GM12878 (cell line): ENCODE data around the gene SNX13. TPM values are rescaled to one million over a fixed set of nuclear protein-coding genes. Genes with fewer than 3 reads are reported as not detected.

Experiments
- ATAC-seq: fragments of 200-7000 bp; cut with Tn5 transposase; 3 replicates; pipeline ENCODE4 v1.9.1; 2020; ENCODE audit warnings: mild to moderate bottlenecking, moderate library complexity
- BruUV-seq: library from RNA; stranded (reverse); fragments of 400-500 nt; replicated peaks from 2 replicates; lab custom pipeline; 2021; lab: Mats Ljungman, UMichigan
- CTCF ChIA-PET: fragments of 300-600 bp; sonication (Branson Sonifier 250); formaldehyde crosslinking; extraction: SDS; loops from one replicate; lab custom pipeline; 2021; ENCODE audit warnings: inconsistent platforms; lab: Yijun Ruan, JAX
- POLR2A ChIA-PET: fragments of 350-600 bp; formaldehyde crosslinking; extraction: SDS; loops from one replicate; lab custom pipeline; 2021; ENCODE audit warnings: inconsistent platforms; lab: Charles Lee
- RAD21 ChIA-PET: fragments of 300-600 bp; sonication (Branson Sonifier 250); formaldehyde crosslinking; loops from one replicate; lab custom pipeline; 2023; ENCODE audit warnings: antibody characterized with exemption; ENCODE audit not compliant: unreplicated experiment; lab: Charles Lee
- SMC1A ChIA-PET: fragments of 300-600 bp; sonication (Branson Sonifier 250); formaldehyde crosslinking; loops from one replicate; lab custom pipeline; 2023; ENCODE audit not compliant: unreplicated experiment, uncharacterized antibody; lab: Charles Lee
- DNase-seq: peaks from one replicate; pipeline ENCODE4 v3.0.0-alpha.2; 2011; ENCODE audit warnings: low read depth, low spot score
- FAIRE-seq: peaks from 3 replicates; lab custom pipeline; 2011; peaks lifted over from hg19 to GRCh38; lab: Jason Lieb, UNC
- H2AFZ ChIP-seq: 2 replicates; pipeline ENCODE4 v1.6.0; 2011; ENCODE audit warnings: low read depth, low read length, control low read depth; ENCODE audit not compliant: control insufficient read depth
- H3K27ac ChIP-seq: 2 replicates; pipeline ENCODE4 v1.5.1; 2011; ENCODE audit warnings: control low read depth; ENCODE audit not compliant: control insufficient read depth, insufficient read depth
- H3K27me3 ChIP-seq, 2 experiments: replicated peaks in 1 of 2; 2 replicates each; pipeline versions ENCODE4 v1.6.0 to v1.6.1; 2011; ENCODE audit warnings: low read length in 1 of 2; ENCODE audit not compliant: control insufficient read depth in 2 of 2, insufficient read depth in 2 of 2
- H3K36me3 ChIP-seq, 2 experiments: 2 replicates each; pipeline ENCODE4 v1.5.1; 2011; ENCODE audit warnings: low read length in 1 of 2; ENCODE audit not compliant: control insufficient read depth in 2 of 2, insufficient read depth in 2 of 2
- H3K4me1 ChIP-seq: 2 replicates; pipeline ENCODE4 v1.6.1; 2011; ENCODE audit warnings: mild to moderate bottlenecking, low read length, moderate library complexity, mixed read lengths; ENCODE audit not compliant: control insufficient read depth, insufficient read depth
- H3K4me2 ChIP-seq: 2 replicates; pipeline ENCODE4 v1.6.0; 2011; ENCODE audit warnings: control low read depth; ENCODE audit not compliant: control insufficient read depth, insufficient read depth
- H3K4me3 ChIP-seq: fragments of 200-600 bp; sonication (generic); 2 replicates; pipeline ENCODE4 v1.5.1; 2016
- H3K79me2 ChIP-seq: 2 replicates; pipeline ENCODE4 v1.6.0; 2011; ENCODE audit warnings: low read length; ENCODE audit not compliant: control insufficient read depth, insufficient read depth
- H3K9ac ChIP-seq: 2 replicates; pipeline ENCODE4 v1.8.0; 2011; ENCODE audit warnings: low read length, control low read depth, mixed read lengths; ENCODE audit not compliant: control insufficient read depth, insufficient read depth
- H3K9me3 ChIP-seq: replicated peaks from 3 replicates; pipeline ENCODE4 v1.5.1; 2011; ENCODE audit warnings: mild to moderate bottlenecking, low read length; ENCODE audit not compliant: control insufficient read depth, insufficient read depth
- H4K20me1 ChIP-seq: 2 replicates; pipeline ENCODE4 v1.6.0; 2011; ENCODE audit not compliant: control insufficient read depth, insufficient read depth
- EED ChIP-seq: sonication (generic); IDR thresholded peaks from 2 replicates; pipeline ENCODE4 v1.6.1; 2016; ENCODE audit warnings: antibody characterized with exemption, low read depth
- EP300 ChIP-seq, 2 experiments: fragments of 150-350 bp in 1 of 2; IDR thresholded peaks; 2 replicates each; pipeline ENCODE4 v1.6.1; 2011 to 2012; ENCODE audit warnings: low read depth in 2 of 2, low read length in 2 of 2, borderline replicate concordance in 1 of 2, improper control_type of control experiment in 1 of 2, inconsistent platforms in 1 of 2; ENCODE audit not compliant: control insufficient read depth in 1 of 2
- GABPA ChIP-seq: IDR thresholded peaks from 2 replicates; pipeline ENCODE4 v1.6.1; 2014; ENCODE audit warnings: antibody characterized with exemption, low read depth, mild to moderate bottlenecking, inconsistent platforms
- MLLT1 ChIP-seq: fragments of 450-650 bp; IDR thresholded peaks from 2 replicates; pipeline ENCODE4 v1.6.1; 2016; ENCODE audit warnings: mild to moderate bottlenecking
- PML ChIP-seq: IDR thresholded peaks from 2 replicates; pipeline ENCODE4 v1.6.1; 2012; ENCODE audit warnings: low read length, inconsistent platforms
- USF2 ChIP-seq: IDR thresholded peaks from 2 replicates; pipeline ENCODE4 v1.6.1; 2011; ENCODE audit warnings: low read depth, low read length, improper control_type of control experiment, borderline replicate concordance
- ZNF274 ChIP-seq: IDR thresholded peaks from one replicate; pipeline ENCODE4 v1.8.0; 2011; ENCODE audit not compliant: insufficient read length, insufficient read depth
- ZNF384 ChIP-seq: IDR thresholded peaks from 2 replicates; pipeline ENCODE4 v1.6.1; 2012; ENCODE audit warnings: low read depth, mild to moderate bottlenecking, low read length, improper control_type of control experiment, borderline replicate concordance
- WGBS: methylation state at CpG from one replicate; pipeline ENCODE4 v1.1.6; 2016; ENCODE audit warnings: low lambda C conversion rate; ENCODE audit not compliant: insufficient replicate concordance, insufficient coverage; ENCODE audit errors: missing lambda C conversion rate; 5-methylcytosine and 5-hydroxymethylcytosine counted together
- in situ Hi-C: fragments of 300-500 bp; cut with MboI; formaldehyde crosslinking; loops from 9 replicates; pipeline ENCODE4 v1.14.3; 2018; ENCODE audit warnings: mixed read lengths
- intact Hi-C: fragments of 100-400 bp; cut with micrococcal nuclease; formaldehyde crosslinking; loops from one replicate; pipeline ENCODE4 v1.14.2; 2022; ENCODE audit not compliant: unreplicated experiment
- polyA plus RNA-seq, 11 experiments: library from polyadenylated mRNA; depleted of rRNA in 4 of 11; unstranded in 6 of 11; stranded (reverse) in 5 of 11; fragments of >200 nt; fragmentation: Nextera tagmentation in 4 of 11; fragmentation: Illumina TruSeq in 1 of 11; extraction: Ambion mirVana in 4 of 11; extraction: Trizol in 1 of 11; gene quantifications; 1 replicate in 1 of 11; 2 replicates in 10 of 11; pipeline versions ENCODE4 v1.2.1 to v1.2.3, GENCODE V29; 2011 to 2016; ENCODE audit warnings: inconsistent platforms in 2 of 11, missing spikeins in 2 of 11, low read depth in 1 of 11
- total RNA-seq, 4 experiments: library from RNA; depleted of rRNA in 3 of 4; stranded (reverse); fragments of >200 nt in 3 of 4; fragmentation: Illumina TruSeq in 1 of 4; extraction: Trizol in 1 of 4; gene quantifications; 2 replicates each; pipeline versions ENCODE4 v1.2.1 to v1.2.3, GENCODE V29; 2013 to 2021

SNX13 gene
- total and polyA plus RNA-seq, 10 of the 15 experiments (the other 5 are each of a cell fraction or from before 2014, with no cell fraction given), result 2.2 to 17.1 (median 11.9) TPM

GRCh38 chr7:17939211-17939605 lies 1.1 kb downstream of the SNX13 start:
- RAD21 ChIA-PET, result interaction anchor here (1.3 to 2.5 kb wide), 2 partner anchors 168 to 169 kb away, joined by 5 to 13 read pairs; no protein-coding TSS in a partner anchor
- POLR2A ChIA-PET, result no interaction called here

GRCh38 chr7:17937506-17938120 lies 2.7 kb downstream of the SNX13 start:
- BruUV-seq, result no TSS peak
- ChIA-PET CTCF (interaction anchor here (0.6 to 3.0 kb wide), 11 partner anchors 10 to 728 kb away, joined by 3 to 28 read pairs (median 4); no protein-coding TSS in a partner anchor), SMC1A (interaction anchor here (0.6 to 2.7 kb wide), 14 partner anchors 9 to 418 kb away, joined by 3 to 18 read pairs (median 4); no protein-coding TSS in a partner anchor), POLR2A (interaction anchor here (0.7 to 1.4 kb wide), 4 partner anchors 54 to 168 kb away, joined by 3 to 4 read pairs (median 4); no protein-coding TSS in a partner anchor), RAD21 (interaction anchor here (0.7 to 2.5 kb wide), 5 partner anchors 9 to 1015 kb away, joined by 3 to 13 read pairs (median 4); no protein-coding TSS in a partner anchor)
- Histone ChIP-seq H3K9me3 (no peaks in the 10 kb centered on the region; the same call in 2 of the 3 replicates), H3K4me1 (peaks cover 19% of the 10 kb centered on the region), H4K20me1 (no peaks in the 10 kb centered on the region), H2AFZ (no peak overlapping the region), H3K79me2 (peaks cover 40% of the 10 kb centered on the region), H3K36me3 (no peaks in the 10 kb centered on the region), H3K4me3 (peak overlapping the region; percentile 96), H3K27ac (no peak overlapping the region), H3K4me2 (peak overlapping the region; percentile 65), H3K27me3 (peaks cover 0 to 4% of the 10 kb centered on the region in 2 experiments; a peak in 1 of 4 replicates), H3K9ac (no peak overlapping the region)
- WGBS, result 77% methylated on average over 1 of the region's 2 CpGs
- DNase-seq, result no peak
- in situ Hi-C loops, result no loop called here
- intact Hi-C loops, result no loop called here
- no peak for FAIRE-seq
- ATAC-seq, result peak; percentile 9
- no peak for TF ChIP-seq ZNF274
- no peak for TF ChIP-seq PML
- 0 out of 2 replicates have a peak, but pooled peaks have one; percentile 9 for TF ChIP-seq MLLT1
- no peak for TF ChIP-seq GABPA
- no peak for TF ChIP-seq USF2
- TF ChIP-seq EP300 (IDR thresholded peaks at IDR 0.05; ENCODE audit: borderline replicate concordance in 1 of 2, control insufficient read depth in 1 of 2, low read depth in 2 of 2, low read length in 2 of 2), result no peak

More at GRCh38 chr7:17939211-17939605, 1.1 kb downstream of the SNX13 start:
- no peak for ATAC-seq
- H3K36me3 ChIP-seq, result no peaks in the 10 kb centered on the region
- in situ Hi-C loops, result no loop called here
- TSS peak; percentile 61 for BruUV-seq
- peak overlapping the region; percentile 96 for H3K4me3 ChIP-seq
- H3K4me1 ChIP-seq, result peaks cover 9% of the 10 kb centered on the region
- peak overlapping the region; percentile 71; the same call in 1 of the 2 replicates for H3K9ac ChIP-seq
- ChIA-PET CTCF (interaction anchor here (2.4 to 3.0 kb wide), 2 partner anchors 168 kb away, joined by 7 to 28 read pairs; no protein-coding TSS in a partner anchor), SMC1A (interaction anchor here (0.9 kb wide), 1 partner anchor 12 kb away, joined by 3 read pairs; no protein-coding TSS in a partner anchor)
- WGBS, result 32% methylated on average over 6 of the region's 6 CpGs
- H3K27ac ChIP-seq, result peak overlapping the region; percentile 87; the same call in 1 of the 2 replicates
- H4K20me1 ChIP-seq, result no peaks in the 10 kb centered on the region
- H2AFZ ChIP-seq, result peak overlapping the region; percentile 96
- no peak for DNase-seq
- H3K9me3 ChIP-seq, result no peaks in the 10 kb centered on the region; the same call in 2 of the 3 replicates
- peak overlapping the region; percentile 65 for H3K4me2 ChIP-seq
- no peak for FAIRE-seq
- peaks cover 0 to 4% of the 10 kb centered on the region in 2 experiments; a peak in 1 of 4 replicates for H3K27me3 ChIP-seq
- H3K79me2 ChIP-seq, result peaks cover 29% of the 10 kb centered on the region
- intact Hi-C loops, result no loop called here
- no peak for TF ChIP-seq EED
- TF ChIP-seq ZNF384, result 0 out of 2 replicates have a peak, but pooled peaks have one; percentile 7
